ENCODE data around the gene BATF3.
A peak's percentile ranks its signal among the peaks of the same experiment; 100 is the strongest.
"Not testable (repeated sequence)": the region's sequence is repeated elsewhere in the genome, so short reads cannot be mapped to it uniquely, and the experiment has no call there.

Gene BATF3

GRCh38 chr1:212699625-212700222 lies at the start of gene BATF3:
BATF3 (minus strand) TSS chr1:212699840; CDS start chr1:212699762, 78 bp downstream.
- DNase-seq (ENCODE audit: low spot score), result peak; percentile 74

- no peak for DNase-seq (ENCODE audit: low spot score)
Measured at GRCh38 chr1:212746546-212746945, 46.9 kb upstream of the BATF3 start.

GRCh38 chr1:212745303-212745702 lies 45.7 kb upstream of the BATF3 start:
- no peak for DNase-seq (ENCODE audit: low spot score)

- no peak for DNase-seq (ENCODE audit: low spot score)
Measured at GRCh38 chr1:212743901-212744475, 44.3 kb upstream of the BATF3 start.

GRCh38 chr1:212738330-212738729 lies 38.7 kb upstream of the BATF3 start:
- no peak for DNase-seq (ENCODE audit: low spot score)

GRCh38 chr1:212737559-212737958 lies 37.9 kb upstream of the BATF3 start:
- DNase-seq (ENCODE audit: low spot score), result no peak

GRCh38 chr1:212733109-212733508 lies 33.5 kb upstream of the BATF3 start:
- no peak for DNase-seq (ENCODE audit: low spot score)

GRCh38 chr1:212731630-212732029 lies 32.0 kb upstream of the BATF3 start:
- no peak for DNase-seq (ENCODE audit: low spot score)

- DNase-seq (ENCODE audit: low spot score), result no peak
Measured at GRCh38 chr1:212728606-212729005, 29.0 kb upstream of the BATF3 start.

GRCh38 chr1:212727386-212728181 lies 27.9 kb upstream of the BATF3 start:
- peak; percentile 72 for DNase-seq (ENCODE audit: low spot score)

- not testable (repeated sequence) for DNase-seq (ENCODE audit: low spot score)
Measured at GRCh38 chr1:212724679-212725078, 25.0 kb upstream of the BATF3 start.

GRCh38 chr1:212722270-212722957 lies 22.8 kb upstream of the BATF3 start:
- no peak for DNase-seq (ENCODE audit: low spot score)

GRCh38 chr1:212721388-212722247 lies 22.0 kb upstream of the BATF3 start:
- peak; percentile 76 for DNase-seq (ENCODE audit: low spot score)

- no peak for DNase-seq (ENCODE audit: low spot score)
Measured at GRCh38 chr1:212719633-212720032, 20.0 kb upstream of the BATF3 start.

- DNase-seq (ENCODE audit: low spot score), result no peak
Measured at GRCh38 chr1:212718499-212718898, 18.9 kb upstream of the BATF3 start.

- DNase-seq (ENCODE audit: low spot score), result no peak
Measured at GRCh38 chr1:212716161-212716560, 16.5 kb upstream of the BATF3 start.

GRCh38 chr1:212713465-212714136 lies 14.0 kb upstream of the BATF3 start:
- DNase-seq (ENCODE audit: low spot score), result no peak

- DNase-seq (ENCODE audit: low spot score), result peak; percentile 73
Measured at GRCh38 chr1:212712451-212713303, 13.0 kb upstream of the BATF3 start.

- not testable (repeated sequence) for DNase-seq (ENCODE audit: low spot score)
Measured at GRCh38 chr1:212711974-212712373, 12.3 kb upstream of the BATF3 start.

- no peak for DNase-seq (ENCODE audit: low spot score)
Measured at GRCh38 chr1:212710566-212710965, 10.9 kb upstream of the BATF3 start.

Measured in AG20443 (cell line).